B cell (primary cell): Measurements from ENCODE around the gene CMTR1.

Source experiments
- CTCF ChIP-seq: fragments of 200-600 bp; IDR thresholded peaks from one replicate; pipeline ENCODE4 v1.8.0; 2022; ENCODE audit warnings: antibody characterized with exemption, mild to moderate bottlenecking
- EZH2 ChIP-seq: IDR thresholded peaks from 2 replicates; pipeline ENCODE4 v1.6.1; 2012; ENCODE audit warnings: borderline replicate concordance, low read depth, mild to moderate bottlenecking, moderate library complexity, low read length; ENCODE audit not compliant: insufficient read depth, poor library complexity, severe bottlenecking

- TF ChIP-seq CTCF (no peak), EZH2 (no peak)
These were observed 54.8 kb downstream of the CMTR1 start for GRCh38 chr6:37487591-37488380.
